HepG2 (cell line): ENCODE measurements around the gene TMEM50B. TPM values are rescaled to one million over a fixed set of nuclear protein-coding genes. Genes with fewer than 3 reads are reported as not detected.

Experiments used
- ATAC-seq: fragments of 200-7000 bp; cut with Tn5 transposase; 3 replicates; pipeline ENCODE4 v1.9.1; 2020; ENCODE audit warnings: mild to moderate bottlenecking, moderate library complexity
- BruUV-seq: library from RNA; stranded (reverse); fragments of 400-500 nt; replicated peaks from 2 replicates; lab custom pipeline; 2021; lab: Mats Ljungman, UMichigan
- CTCF ChIA-PET: fragments of 300-600 bp; formaldehyde crosslinking; extraction: SDS; loops from one replicate; lab custom pipeline; 2021; ENCODE audit warnings: low total read pairs, inconsistent platforms, low intra/inter-chr PET ratio; lab: Yijun Ruan, JAX
- POLR2A ChIA-PET: fragments of 350-600 bp; sonication (Branson Sonifier 250); formaldehyde crosslinking; loops from one replicate; lab custom pipeline; 2020; ENCODE audit warnings: antibody characterized with exemption, inconsistent platforms; lab: Yijun Ruan, JAX
- DNase-seq: peaks from one replicate; pipeline ENCODE4 v3.0.0-alpha.2; 2015; ENCODE audit warnings: low spot score
- FAIRE-seq: peaks from 3 replicates; lab custom pipeline; 2011; peaks lifted over from hg19 to GRCh38; lab: Jason Lieb, UNC
- H2AFZ ChIP-seq: one replicate; pipeline ENCODE4 v1.6.1; 2011; ENCODE audit warnings: low read length, inconsistent platforms
- H3K27ac ChIP-seq: fragments of 300-600 bp; 3 replicates; pipeline ENCODE4 v1.8.0; 2011; ENCODE audit warnings: mixed run types, mild to moderate bottlenecking, mixed read lengths, low read length, inconsistent platforms; ENCODE audit not compliant: insufficient read depth; ENCODE audit errors: extremely low read length
- H3K27me3 ChIP-seq, 2 experiments: fragments of 200-600 bp in 1 of 2; 2 replicates in 1 of 2; 3 replicates in 1 of 2; pipeline versions ENCODE4 v1.6.0 to v1.8.0; 2011; ENCODE audit warnings: low read length in 2 of 2, mild to moderate bottlenecking in 2 of 2, moderate library complexity in 2 of 2, inconsistent platforms in 1 of 2; ENCODE audit not compliant: insufficient read depth in 2 of 2, control insufficient read depth in 1 of 2
- H3K36me3 ChIP-seq, 2 experiments: fragments of 200-600 bp in 1 of 2; replicated peaks in 1 of 2; 2 replicates in 1 of 2; 3 replicates in 1 of 2; pipeline versions ENCODE4 v1.5.1 to v1.8.0; 2011; ENCODE audit warnings: low read length in 2 of 2, inconsistent platforms in 1 of 2; ENCODE audit not compliant: insufficient read depth in 2 of 2, control insufficient read depth in 1 of 2
- H3K4me1 ChIP-seq: 2 replicates; pipeline ENCODE4 v1.5.1; 2012; ENCODE audit warnings: low read length, inconsistent platforms; ENCODE audit not compliant: insufficient read depth
- H3K4me2 ChIP-seq: 2 replicates; pipeline ENCODE4 v1.6.0; 2011; ENCODE audit warnings: low read depth, low read length, inconsistent platforms
- H3K4me3 ChIP-seq, 3 experiments: fragments of 200-600 bp in 1 of 3; sonication (generic), shearing (Covaris generic) in 1 of 3; replicated peaks in 1 of 3; 2 replicates each; pipeline ENCODE4 v1.5.1; 2011 to 2016; ENCODE audit warnings: low read length in 3 of 3, inconsistent platforms in 2 of 3, low read depth in 2 of 3, mild to moderate bottlenecking in 2 of 3, control low read depth in 1 of 3, mixed read lengths in 1 of 3; ENCODE audit not compliant: insufficient read depth in 1 of 3
- H3K79me2 ChIP-seq: one replicate; pipeline ENCODE4 v1.6.1; 2011; ENCODE audit warnings: low read length, inconsistent platforms; ENCODE audit not compliant: insufficient read depth
- H3K9ac ChIP-seq: 2 replicates; pipeline ENCODE4 v1.6.0; 2011; ENCODE audit warnings: mild to moderate bottlenecking, low read depth, low read length, inconsistent platforms; ENCODE audit not compliant: insufficient read depth
- H3K9me3 ChIP-seq: 2 replicates; pipeline ENCODE4 v1.5.1; 2012; ENCODE audit warnings: mild to moderate bottlenecking, low read length
- H4K20me1 ChIP-seq: 2 replicates; pipeline ENCODE4 v1.6.0; 2011; ENCODE audit warnings: inconsistent platforms, mild to moderate bottlenecking, low read length, moderate library complexity; ENCODE audit not compliant: insufficient read depth
- ATF7-NPFF ChIP-seq: sonication (generic); formaldehyde crosslinking; IDR thresholded peaks from 2 replicates; pipeline ENCODE4 v1.8.1; 2023; ENCODE audit warnings: mild to moderate bottlenecking, low read depth, missing genetic modification reagents, moderate library complexity
- FOSL2 ChIP-seq: sonication (generic); formaldehyde crosslinking; IDR thresholded peaks from 2 replicates; pipeline ENCODE4 v1.4.0; 2020; ENCODE audit warnings: missing genetic modification reagents
- GABPA ChIP-seq, 2 experiments: IDR thresholded peaks; 2 replicates each; pipeline ENCODE4 v1.6.1; 2011 to 2016; ENCODE audit warnings: low read depth in 2 of 2, low read length in 1 of 2, missing biosample characterization in 1 of 2, missing genetic modification characterization in 1 of 2
- IRF1 ChIP-seq: sonication (generic); formaldehyde crosslinking; IDR thresholded peaks from 2 replicates; pipeline ENCODE4 v1.4.0; 2020; ENCODE audit warnings: low read depth, mild to moderate bottlenecking, missing genetic modification reagents
- JUND ChIP-seq: sonication (generic); formaldehyde crosslinking; IDR thresholded peaks from 2 replicates; pipeline ENCODE4 v1.8.0; 2022; ENCODE audit warnings: mild to moderate bottlenecking, missing genetic modification reagents
- KDM5B ChIP-seq: sonication (generic); formaldehyde crosslinking; IDR thresholded peaks from 2 replicates; pipeline ENCODE4 v1.4.0; 2020; ENCODE audit warnings: missing genetic modification reagents, mild to moderate bottlenecking, borderline replicate concordance
- KLF15 ChIP-seq: sonication (generic); formaldehyde crosslinking; IDR thresholded peaks from 2 replicates; pipeline ENCODE4 v1.8.1; 2023; ENCODE audit warnings: borderline replicate concordance, mild to moderate bottlenecking, inconsistent platforms, missing genetic modification reagents, mixed read lengths
- PRDM10 ChIP-seq: sonication (generic); formaldehyde crosslinking; IDR thresholded peaks from 2 replicates; pipeline ENCODE4 v1.4.0; 2020; ENCODE audit warnings: low read depth, missing genetic modification reagents
- SMARCC2 ChIP-seq: fragments of 450-650 bp; IDR thresholded peaks from 2 replicates; pipeline ENCODE4 v1.6.1; 2017; ENCODE audit warnings: antibody characterized with exemption, mild to moderate bottlenecking
- SP140L ChIP-seq: sonication (generic); formaldehyde crosslinking; IDR thresholded peaks from 2 replicates; pipeline ENCODE4 v1.4.0; 2020; ENCODE audit warnings: missing genetic modification reagents, borderline replicate concordance
- TBL1XR1 ChIP-seq: fragments of 150-350 bp; IDR thresholded peaks from 2 replicates; pipeline ENCODE4 v1.6.1; 2014; ENCODE audit warnings: borderline replicate concordance, low read length; ENCODE audit not compliant: partially characterized antibody
- ZNF646 ChIP-seq: sonication (generic); formaldehyde crosslinking; IDR thresholded peaks from 2 replicates; pipeline ENCODE4 v1.9.0; 2021; ENCODE audit warnings: mild to moderate bottlenecking, missing genetic modification reagents
- WGBS: methylation state at CpG from one replicate; pipeline ENCODE4 v1.1.6; 2017; ENCODE audit warnings: low lambda C conversion rate; 5-methylcytosine and 5-hydroxymethylcytosine counted together
- in situ Hi-C: cut with HindIII; loops from 2 replicates; pipeline ENCODE4 v1.10.0; 2017; ENCODE audit warnings: low pct_unique_long_range_greater_than_20kb; ENCODE audit not compliant: extremely low pct_ligation_motif_present
- intact Hi-C: fragments of 100-400 bp; cut with micrococcal nuclease; formaldehyde crosslinking; loops from one replicate; pipeline ENCODE4 v1.10.0; 2022; ENCODE audit not compliant: unreplicated experiment
- polyA plus RNA-seq, 8 experiments: library from polyadenylated mRNA; depleted of rRNA in 3 of 8; stranded (reverse) in 7 of 8; unstranded in 1 of 8; fragments of >200 nt; fragmentation: Illumina TruSeq in 4 of 8; extraction: Trizol in 4 of 8; gene quantifications; 2 replicates each; pipeline versions ENCODE4 v1.2.1 to v1.2.3, GENCODE V29; 2011 to 2016; ENCODE audit warnings: low read depth in 4 of 8, missing spikeins in 1 of 8, mixed read lengths in 1 of 8; ENCODE audit not compliant: insufficient read depth in 1 of 8
- total RNA-seq, 5 experiments: library from RNA; depleted of rRNA; stranded (reverse); fragments of >200 nt; fragmentation: Illumina TruSeq; extraction: Trizol; gene quantifications; 2 replicates each; pipeline ENCODE4 v1.2.3, GENCODE V29; 2016; ENCODE audit warnings: low read depth in 1 of 5

TMEM50B gene
- total and polyA plus RNA-seq, 2 of the 13 experiments (the other 11 are each of a cell fraction or from before 2014, with no cell fraction given): 29.9 to 46.3 TPM

- WGBS: 76% methylated on average over 2 of the region's 2 CpGs
- POLR2A ChIA-PET: interaction anchor here (0.6 to 1.7 kb wide), 3 partner anchors 31 to 64 kb away, joined by 3 to 5 read pairs (median 3); partner anchors contain the start of gene TMEM50B
- TF ChIP-seq SMARCC2 (no peak), SP140L (CRISPR knock-in tag) (no peak), PRDM10 (CRISPR knock-in tag) (no peak), GABPA (IDR thresholded peaks at IDR 0.05; ENCODE audit: low read depth, low read length) (no peak), GABPA (CRISPR knock-in tag; IDR thresholded peaks at IDR 0.05; ENCODE audit: low read depth) (no peak), JUND (CRISPR knock-in tag) (no peak), TBL1XR1 (no peak), ZNF646 (CRISPR knock-in tag) (no peak), ATF7-NPFF (CRISPR knock-in tag) (no peak), KLF15 (CRISPR knock-in tag) (no peak), KDM5B (CRISPR knock-in tag) (no peak), FOSL2 (CRISPR knock-in tag) (no peak), IRF1 (CRISPR knock-in tag) (no peak)
These were observed 35.3 kb downstream of the TMEM50B start for GRCh38 chr21:33444499-33444898.

More at GRCh38 chr21:33444499-33444898, 35.3 kb downstream of the TMEM50B start:
- Histone ChIP-seq H3K27me3 (no peaks in the 10 kb centered on the region), H3K9me3 (no peaks in the 10 kb centered on the region), H3K9ac (no peak overlapping the region), H3K36me3 (no peaks in the 10 kb centered on the region; a peak in 1 of 5 replicates), H2AFZ (no peak overlapping the region), H3K79me2 (no peaks in the 10 kb centered on the region), H4K20me1 (no peaks in the 10 kb centered on the region), H3K27ac (no peak overlapping the region), H3K4me1 (no peaks in the 10 kb centered on the region), H3K4me2 (no peak overlapping the region), H3K4me3 (no peak overlapping the region)
- DNase-seq (no peak), FAIRE-seq (no peak), ATAC-seq (no peak)
- no TSS peak for BruUV-seq
- intact Hi-C loops (no loop called here), in situ Hi-C loops (loop anchor here (10.0 kb wide), 1 partner anchor 100 kb away; no protein-coding TSS in a partner anchor)
- CTCF ChIA-PET: interaction anchor here (1.6 to 2.2 kb wide), 2 partner anchors 97 to 245 kb away, joined by 10 to 12 read pairs; no protein-coding TSS in a partner anchor
